ENCODE measurements around the gene SPATS2L.
"Not testable (repeated sequence)": the region's sequence is repeated elsewhere in the genome, so short reads cannot be mapped to it uniquely, and the experiment has no call there.

The SPATS2L gene

DNA sequence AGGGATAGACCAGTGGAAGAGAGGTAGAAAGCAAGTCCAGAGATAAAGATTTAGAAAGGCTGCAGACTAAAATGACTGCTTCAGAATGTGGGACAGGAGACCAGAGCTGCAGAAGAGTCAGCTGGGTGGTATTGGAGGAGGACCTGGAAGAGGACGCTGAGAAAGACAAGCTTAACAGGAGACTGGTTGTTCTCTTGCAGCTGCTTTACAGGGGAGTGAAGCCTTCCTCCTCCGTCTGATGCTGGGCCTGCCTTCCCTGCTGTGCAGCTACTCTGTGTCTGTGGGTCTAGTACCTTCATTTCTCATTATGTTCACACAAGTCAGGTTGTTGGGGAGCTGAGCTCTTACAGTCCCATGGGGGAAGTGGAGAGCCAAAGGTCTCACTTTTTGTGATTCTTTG, 35.7 kb downstream of the SPATS2L start:
- Histone ChIP-seq H3K27me3 (ENCODE audit: insufficient read depth, low read length, poor library complexity) (no peaks in the 10 kb centered on the region), H3K9ac (ENCODE audit: low read length) (no peak overlapping the region), H4K8ac (ENCODE audit: low read depth, low read length) (no peak overlapping the region), H2AK5ac (ENCODE audit: low read length) (no peak overlapping the region), H2BK120ac (ENCODE audit: low read depth, low read length) (no peak overlapping the region), H3K4me3 (ENCODE audit: low read length) (no peak overlapping the region), H3K56ac (ENCODE audit: low read length) (no peak overlapping the region), H3K4me1 (ENCODE audit: control insufficient read depth, low read depth, low read length) (peaks cover 1% of the 10 kb centered on the region), H3K79me1 (ENCODE audit: low read length) (peaks cover 12% of the 10 kb centered on the region), H3K4ac (ENCODE audit: low read depth, low read length) (no peak overlapping the region), H3K18ac (ENCODE audit: low read length) (no peak overlapping the region), H4K5ac (ENCODE audit: low read length) (no peak overlapping the region), H2BK5ac (ENCODE audit: low read length) (no peak overlapping the region), H3K23ac (ENCODE audit: low read length) (no peak overlapping the region), H3K4me2 (ENCODE audit: low read length) (no peak overlapping the region), H3K79me2 (ENCODE audit: control insufficient read depth, insufficient read depth, low read length) (peaks cover 66% of the 10 kb centered on the region), H3K27ac (ENCODE audit: low read depth, low read length) (no peak overlapping the region), H3K36me3 (ENCODE audit: control insufficient read depth, insufficient read depth, low read length) (no peaks in the 10 kb centered on the region), H2BK15ac (replicated peaks; ENCODE audit: low read depth) (no peak overlapping the region)
- DNase-seq: no peak
- WGBS (ENCODE audit: extremely low coverage, insufficient coverage, low lambda C conversion rate): no CpG with 5 or more reads among the region's 2 CpGs

DNA sequence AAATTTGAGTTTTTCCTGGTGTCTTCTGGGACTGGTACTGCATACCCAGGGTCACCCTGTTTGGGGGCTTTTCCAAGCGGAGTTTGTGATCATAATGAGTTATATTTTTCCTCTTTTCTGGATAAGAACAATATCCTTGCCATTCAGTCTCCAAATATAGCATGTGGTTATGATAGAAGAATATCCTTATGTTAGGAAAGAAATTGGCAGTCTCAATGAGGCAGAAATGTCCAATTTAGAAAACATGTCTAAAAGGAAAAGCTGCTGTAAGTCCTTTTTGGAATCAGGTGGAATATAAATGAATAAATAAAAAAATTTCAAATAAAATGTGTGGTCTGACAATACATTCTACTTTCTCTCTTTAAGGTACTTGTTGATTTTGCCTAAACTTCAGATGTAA, 36.2 kb downstream of the SPATS2L start:
- Histone ChIP-seq H3K9ac (ENCODE audit: low read length) (no peak overlapping the region), H4K5ac (ENCODE audit: low read length) (no peak overlapping the region), H3K79me2 (ENCODE audit: control insufficient read depth, insufficient read depth, low read length) (peaks cover 66% of the 10 kb centered on the region), H2AK5ac (ENCODE audit: low read length) (no peak overlapping the region), H3K36me3 (ENCODE audit: control insufficient read depth, insufficient read depth, low read length) (no peaks in the 10 kb centered on the region), H3K18ac (ENCODE audit: low read length) (no peak overlapping the region), H3K27me3 (ENCODE audit: insufficient read depth, low read length, poor library complexity) (no peaks in the 10 kb centered on the region), H2BK5ac (ENCODE audit: low read length) (no peak overlapping the region), H2BK15ac (replicated peaks; ENCODE audit: low read depth) (no peak overlapping the region), H2BK120ac (ENCODE audit: low read depth, low read length) (no peak overlapping the region), H4K8ac (ENCODE audit: low read depth, low read length) (no peak overlapping the region), H3K79me1 (ENCODE audit: low read length) (peaks cover 15% of the 10 kb centered on the region), H3K4me2 (ENCODE audit: low read length) (no peak overlapping the region), H3K56ac (ENCODE audit: low read length) (no peak overlapping the region), H3K4me3 (ENCODE audit: low read length) (no peak overlapping the region), H3K27ac (ENCODE audit: low read depth, low read length) (no peak overlapping the region), H3K4me1 (ENCODE audit: control insufficient read depth, low read depth, low read length) (peaks cover 3% of the 10 kb centered on the region), H3K4ac (ENCODE audit: low read depth, low read length) (no peak overlapping the region), H3K23ac (ENCODE audit: low read length) (no peak overlapping the region)
- no CpG with 5 or more reads among the region's 1 CpG for whole genome bisulfite sequencing (ENCODE audit: extremely low coverage, insufficient coverage, low lambda C conversion rate)
- no peak for DNase-seq

DNA sequence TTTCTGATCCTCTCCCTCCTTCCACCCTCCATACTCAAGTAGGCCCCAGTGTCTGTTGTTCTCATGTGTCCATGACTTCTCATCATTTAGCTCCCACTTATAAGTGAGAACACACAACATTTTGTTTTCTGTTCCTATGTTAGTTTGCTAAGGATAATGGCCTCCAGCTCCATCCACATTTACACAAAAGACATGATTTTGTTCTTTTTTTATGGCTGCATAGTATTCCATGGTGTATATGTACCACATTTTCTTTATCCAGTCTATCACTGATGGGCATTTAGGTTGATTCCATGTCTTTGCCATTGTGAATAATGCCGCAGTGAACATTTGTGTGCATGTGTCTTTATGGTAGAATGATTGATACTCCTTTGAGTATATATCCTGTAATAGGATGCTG, 37.7 kb downstream of the SPATS2L start:
- DNase-seq; H2BK5ac ChIP-seq (ENCODE audit: low read length); H2BK15ac ChIP-seq (replicated peaks; ENCODE audit: low read depth); H3K18ac ChIP-seq (ENCODE audit: low read length); H3K27ac ChIP-seq (ENCODE audit: low read depth, low read length); H3K56ac ChIP-seq (ENCODE audit: low read length); H3K4me2 ChIP-seq (ENCODE audit: low read length); H3K23ac ChIP-seq (ENCODE audit: low read length); H3K4me3 ChIP-seq (ENCODE audit: low read length); H4K5ac ChIP-seq (ENCODE audit: low read length); H3K9ac ChIP-seq (ENCODE audit: low read length); H2AK5ac ChIP-seq (ENCODE audit: low read length); H4K8ac ChIP-seq (ENCODE audit: low read depth, low read length); H2BK120ac ChIP-seq (ENCODE audit: low read depth, low read length); H3K36me3 ChIP-seq (ENCODE audit: control insufficient read depth, insufficient read depth, low read length); H3K4me1 ChIP-seq (ENCODE audit: control insufficient read depth, low read depth, low read length); H3K4ac ChIP-seq (ENCODE audit: low read depth, low read length); H3K27me3 ChIP-seq (ENCODE audit: insufficient read depth, low read length, poor library complexity): not testable (repeated sequence)
- WGBS (ENCODE audit: extremely low coverage, insufficient coverage, low lambda C conversion rate): no CpG with 5 or more reads among the region's 1 CpG
- Histone ChIP-seq H3K79me1 (ENCODE audit: low read length) (peaks cover 20% of the 10 kb centered on the region), H3K79me2 (ENCODE audit: control insufficient read depth, insufficient read depth, low read length) (peaks cover 65% of the 10 kb centered on the region)

DNA sequence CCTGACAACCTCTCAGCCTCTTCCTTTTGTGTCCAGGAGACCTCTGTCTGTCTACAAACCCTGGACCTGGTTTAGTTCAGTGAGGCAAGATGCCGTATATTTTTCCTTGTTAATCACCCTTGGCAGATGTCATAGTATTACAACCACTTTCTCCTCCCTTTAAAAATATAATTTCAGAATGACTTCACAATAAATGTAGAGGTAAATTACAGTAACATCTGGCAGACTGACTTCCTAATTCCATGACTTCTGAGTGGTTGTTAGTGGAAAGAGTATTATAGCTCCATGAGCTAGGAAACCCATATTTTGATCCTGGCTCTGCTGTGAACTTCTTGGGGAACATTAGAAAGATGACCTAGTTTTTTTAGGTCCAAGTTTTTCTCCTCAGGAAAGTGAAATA, 39.5 kb downstream of the SPATS2L start:
- H4K5ac ChIP-seq (ENCODE audit: low read length): no peak overlapping the region
- no peak for DNase-seq
- H3K9ac ChIP-seq (ENCODE audit: low read length): no peak overlapping the region
- H3K79me1 ChIP-seq (ENCODE audit: low read length): peaks cover 15% of the 10 kb centered on the region
- H3K56ac ChIP-seq (ENCODE audit: low read length): no peak overlapping the region
- no peak overlapping the region for H3K23ac ChIP-seq (ENCODE audit: low read length)
- no peak overlapping the region for H3K18ac ChIP-seq (ENCODE audit: low read length)
- H3K27me3 ChIP-seq (ENCODE audit: insufficient read depth, low read length, poor library complexity): no peaks in the 10 kb centered on the region
- no peak overlapping the region for H2BK5ac ChIP-seq (ENCODE audit: low read length)
- peaks cover 69% of the 10 kb centered on the region for H3K79me2 ChIP-seq (ENCODE audit: control insufficient read depth, insufficient read depth, low read length)
- H3K4ac ChIP-seq (ENCODE audit: low read depth, low read length): no peak overlapping the region
- H3K4me2 ChIP-seq (ENCODE audit: low read length): no peak overlapping the region
- H3K36me3 ChIP-seq (ENCODE audit: control insufficient read depth, insufficient read depth, low read length): peaks cover 2% of the 10 kb centered on the region
- no peak overlapping the region for H2BK15ac ChIP-seq (replicated peaks; ENCODE audit: low read depth)
- H2BK120ac ChIP-seq (ENCODE audit: low read depth, low read length): no peak overlapping the region
- H3K4me1 ChIP-seq (ENCODE audit: control insufficient read depth, low read depth, low read length): peaks cover 3% of the 10 kb centered on the region
- H3K27ac ChIP-seq (ENCODE audit: low read depth, low read length): no peak overlapping the region
- H3K4me3 ChIP-seq (ENCODE audit: low read length): no peak overlapping the region
- no peak overlapping the region for H4K8ac ChIP-seq (ENCODE audit: low read depth, low read length)
- WGBS (ENCODE audit: extremely low coverage, insufficient coverage, low lambda C conversion rate): no CpG with 5 or more reads among the region's 1 CpG
- H2AK5ac ChIP-seq (ENCODE audit: low read length): no peak overlapping the region

DNA sequence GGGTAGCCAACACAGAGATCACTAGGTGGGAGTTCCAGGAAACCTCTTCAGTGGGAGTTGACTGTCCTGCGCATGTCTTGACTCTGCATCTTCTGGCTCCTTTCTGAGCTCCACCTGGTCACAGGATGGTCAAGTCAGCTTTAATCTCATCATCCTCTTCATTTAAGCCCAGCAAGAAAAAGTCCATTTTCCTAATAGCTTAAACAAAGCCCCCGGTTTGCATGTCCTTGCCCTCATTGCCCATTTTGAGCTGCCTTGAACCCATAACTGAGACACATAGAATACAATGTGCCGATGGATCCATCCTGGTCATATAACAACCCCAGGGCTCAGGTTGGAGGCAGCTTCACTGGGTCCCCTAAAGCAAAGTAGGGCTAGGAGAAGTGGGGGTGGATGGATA, 40.8 kb downstream of the SPATS2L start:
- Histone ChIP-seq H4K5ac (ENCODE audit: low read length) (no peak overlapping the region), H4K8ac (ENCODE audit: low read depth, low read length) (no peak overlapping the region), H3K27ac (ENCODE audit: low read depth, low read length) (no peak overlapping the region), H2BK15ac (replicated peaks; ENCODE audit: low read depth) (no peak overlapping the region), H3K27me3 (ENCODE audit: insufficient read depth, low read length, poor library complexity) (no peaks in the 10 kb centered on the region), H3K23ac (ENCODE audit: low read length) (no peak overlapping the region), H2AK5ac (ENCODE audit: low read length) (no peak overlapping the region), H3K4ac (ENCODE audit: low read depth, low read length) (no peak overlapping the region), H3K4me1 (ENCODE audit: control insufficient read depth, low read depth, low read length) (peaks cover 7% of the 10 kb centered on the region), H3K36me3 (ENCODE audit: control insufficient read depth, insufficient read depth, low read length) (peaks cover 2% of the 10 kb centered on the region), H3K18ac (ENCODE audit: low read length) (no peak overlapping the region), H3K9ac (ENCODE audit: low read length) (no peak overlapping the region), H3K4me2 (ENCODE audit: low read length) (no peak overlapping the region), H3K4me3 (ENCODE audit: low read length) (no peak overlapping the region), H2BK5ac (ENCODE audit: low read length) (no peak overlapping the region), H2BK120ac (ENCODE audit: low read depth, low read length) (no peak overlapping the region), H3K79me1 (ENCODE audit: low read length) (peaks cover 13% of the 10 kb centered on the region), H3K56ac (ENCODE audit: low read length) (no peak overlapping the region), H3K79me2 (ENCODE audit: control insufficient read depth, insufficient read depth, low read length) (peaks cover 67% of the 10 kb centered on the region)
- DNase-seq: no peak
- no CpG with 5 or more reads among the region's 3 CpGs for WGBS (ENCODE audit: extremely low coverage, insufficient coverage, low lambda C conversion rate)

DNA sequence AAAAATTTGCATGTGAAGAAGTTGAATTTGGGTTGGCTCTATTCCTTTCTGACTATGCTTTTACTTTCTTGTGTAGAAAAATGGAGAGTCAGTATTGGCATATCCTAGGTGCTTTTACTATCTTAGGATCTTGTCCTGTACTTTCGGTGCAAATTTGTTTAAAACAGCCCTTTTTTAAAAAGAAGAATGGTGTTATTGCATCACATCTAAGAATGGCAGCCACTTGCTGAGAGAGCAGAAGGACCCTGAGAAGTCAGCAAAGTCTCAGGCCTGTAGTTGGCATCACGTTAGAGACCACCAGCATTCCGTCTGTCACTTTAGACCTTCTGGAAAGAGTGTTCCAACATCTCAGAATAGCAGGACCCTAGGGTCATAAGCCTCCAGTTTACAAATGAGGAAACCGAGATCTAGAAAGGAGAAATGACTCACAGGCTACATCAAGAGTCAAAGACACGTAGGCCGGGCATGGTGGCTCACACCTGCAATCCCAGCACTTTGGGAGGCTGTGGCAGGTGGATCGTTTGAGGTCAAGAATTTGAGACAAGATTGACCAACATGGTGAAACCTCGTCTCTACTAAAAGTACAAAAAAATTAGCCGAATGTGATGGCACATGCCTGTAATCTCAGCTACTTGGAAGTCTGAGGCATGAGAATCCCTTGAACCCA, 42.5 kb downstream of the SPATS2L start:
- H3K36me3 ChIP-seq (ENCODE audit: control insufficient read depth, insufficient read depth, low read length): peaks cover 2% of the 10 kb centered on the region

More for the DNA sequence above, 42.5 kb downstream of the SPATS2L start:
- Histone ChIP-seq H3K4ac (ENCODE audit: low read depth, low read length) (no peak overlapping the region), H2BK15ac (replicated peaks; ENCODE audit: low read depth) (no peak overlapping the region), H3K4me3 (ENCODE audit: low read length) (no peak overlapping the region), H4K8ac (ENCODE audit: low read depth, low read length) (no peak overlapping the region), H3K27ac (ENCODE audit: low read depth, low read length) (no peak overlapping the region), H3K23ac (ENCODE audit: low read length) (no peak overlapping the region), H4K5ac (ENCODE audit: low read length) (no peak overlapping the region), H3K79me2 (ENCODE audit: control insufficient read depth, insufficient read depth, low read length) (peaks cover 75% of the 10 kb centered on the region), H2BK5ac (ENCODE audit: low read length) (no peak overlapping the region), H3K56ac (ENCODE audit: low read length) (no peak overlapping the region), H2AK5ac (ENCODE audit: low read length) (no peak overlapping the region), H2BK120ac (ENCODE audit: low read depth, low read length) (no peak overlapping the region), H3K9ac (ENCODE audit: low read length) (no peak overlapping the region), H3K4me1 (ENCODE audit: control insufficient read depth, low read depth, low read length) (peaks cover 17% of the 10 kb centered on the region), H3K27me3 (ENCODE audit: insufficient read depth, low read length, poor library complexity) (no peaks in the 10 kb centered on the region), H3K79me1 (ENCODE audit: low read length) (peaks cover 13% of the 10 kb centered on the region), H3K4me2 (ENCODE audit: low read length) (no peak overlapping the region), H3K18ac (ENCODE audit: low read length) (no peak overlapping the region)
- WGBS (ENCODE audit: extremely low coverage, insufficient coverage, low lambda C conversion rate): no CpG with 5 or more reads among the region's 9 CpGs
- DNase-seq: no peak

All from mesendoderm (in vitro differentiated cells).